Measurements from ENCODE around the gene ZNF320. TPM values are rescaled to one million over a fixed set of nuclear protein-coding genes. Genes with fewer than 3 reads are reported as not detected.
"Not testable (repeated sequence)": the region's sequence is repeated elsewhere in the genome, so short reads cannot be mapped to it uniquely, and the experiment has no call there.

ZNF320 gene
- polyA plus RNA-seq, 12 donors = 8.7 to 29.5 (median 19.4) TPM; not detected in 2

- peak; percentile 72 for DNase-seq
Observed at GRCh38 chr19:52922841-52923777, 25.7 kb upstream of the ZNF320 start, which contains the start of gene ZNF888. Gene ZNF888 (minus strand): TSS chr19:52923428. CDS start chr19:52917873, 5,555 bp downstream.

DNA sequence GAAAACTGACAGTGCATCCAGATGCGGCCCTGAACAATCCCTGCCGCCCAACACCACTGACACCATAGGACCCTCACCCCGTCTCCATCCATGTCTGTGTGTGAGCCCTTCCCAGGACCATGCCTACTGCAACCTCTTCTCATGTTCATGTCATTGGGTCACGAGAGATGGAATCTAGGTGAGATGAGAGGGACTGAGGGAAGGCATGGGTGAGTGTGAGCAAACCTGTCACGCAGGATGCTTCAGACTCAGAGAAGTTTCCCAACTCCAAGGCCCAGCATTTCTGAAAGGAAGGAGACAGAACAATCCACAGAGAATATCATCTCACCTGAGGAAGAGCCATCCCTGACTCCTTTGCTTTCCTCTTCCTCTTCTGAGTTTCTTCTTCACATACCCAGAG, 20.1 kb upstream of the ZNF320 start:
- no peak for DNase-seq

DNA sequence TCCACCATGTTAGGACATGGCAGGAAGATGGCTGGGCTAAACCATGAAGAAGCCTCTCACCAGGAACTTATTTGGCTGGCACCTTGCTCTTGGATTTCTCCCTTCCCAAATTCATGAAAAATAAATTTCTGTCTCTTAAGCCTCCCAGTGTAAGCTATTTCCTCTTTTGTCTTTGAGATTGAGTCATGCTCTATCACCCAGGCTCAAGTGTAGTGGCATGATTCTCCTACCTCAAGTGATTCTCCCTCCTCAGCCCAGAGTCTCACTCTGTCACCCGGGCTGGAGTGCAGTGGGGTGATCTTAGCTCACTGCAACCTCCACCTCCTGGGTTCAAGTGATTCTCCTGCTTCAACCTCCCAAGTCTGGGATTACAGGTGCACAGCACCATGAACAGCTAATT, 13.2 kb upstream of the ZNF320 start:
- DNase-seq = no peak

DNA sequence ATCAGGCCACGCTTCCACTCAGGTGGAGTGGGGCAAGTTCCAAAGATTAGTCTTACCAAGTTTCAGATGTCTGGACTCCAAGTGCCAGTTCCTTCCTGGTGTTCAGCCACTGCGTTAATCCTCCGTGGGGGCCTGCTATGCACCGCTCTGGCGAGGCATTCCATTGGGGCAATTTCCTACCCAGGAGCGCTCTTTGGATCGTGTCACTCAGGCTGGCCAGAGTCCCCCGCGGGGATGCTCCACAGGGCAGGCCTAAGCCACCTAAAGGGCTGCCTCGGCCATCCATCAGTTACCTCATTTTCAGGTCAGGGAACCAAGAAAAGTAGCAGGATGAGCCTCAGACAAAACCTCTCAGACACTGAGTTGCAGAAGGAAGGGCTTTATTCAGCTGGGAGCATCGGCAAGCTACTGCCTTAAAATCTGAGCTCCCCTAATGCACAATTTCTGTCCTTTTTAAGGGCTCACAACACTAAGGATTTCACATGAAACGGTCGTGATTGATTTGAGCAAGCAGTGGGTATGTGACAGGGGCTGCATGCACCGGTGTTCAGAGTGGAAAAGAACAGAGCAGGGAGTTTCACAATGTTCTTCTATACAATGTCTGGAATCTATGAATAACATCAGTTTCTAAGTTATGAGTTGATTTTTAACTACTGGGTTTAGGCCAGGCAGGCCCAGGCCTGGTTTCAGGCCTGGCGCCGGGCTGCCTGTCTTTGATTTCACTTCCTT, 6.8 kb upstream of the ZNF320 start:
- not testable (repeated sequence) for DNase-seq

DNA sequence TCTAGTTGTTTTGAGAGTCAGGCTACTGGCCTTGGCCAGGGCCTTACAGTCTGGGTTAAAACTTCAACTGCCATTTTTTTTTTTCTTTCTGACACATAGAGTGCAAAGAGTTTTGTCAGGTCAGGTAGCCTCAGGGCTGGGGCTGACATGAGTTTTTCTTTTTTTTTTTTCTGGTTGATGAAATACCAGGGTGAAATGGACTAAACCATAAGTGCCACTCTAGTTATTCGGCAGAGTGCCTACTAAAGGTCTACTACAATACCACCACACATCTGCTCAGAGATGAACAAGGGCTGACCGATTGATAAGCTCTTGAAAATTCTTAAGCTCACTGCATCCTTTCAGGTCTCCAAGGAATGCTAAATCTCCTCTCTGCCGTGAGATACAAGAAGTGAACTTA, 4.4 kb upstream of the ZNF320 start:
- no peak for DNase-seq

- not testable (repeated sequence) for DNase-seq
Observed at GRCh38 chr19:52898596-52898995, 1.2 kb upstream of the ZNF320 start.

DNA sequence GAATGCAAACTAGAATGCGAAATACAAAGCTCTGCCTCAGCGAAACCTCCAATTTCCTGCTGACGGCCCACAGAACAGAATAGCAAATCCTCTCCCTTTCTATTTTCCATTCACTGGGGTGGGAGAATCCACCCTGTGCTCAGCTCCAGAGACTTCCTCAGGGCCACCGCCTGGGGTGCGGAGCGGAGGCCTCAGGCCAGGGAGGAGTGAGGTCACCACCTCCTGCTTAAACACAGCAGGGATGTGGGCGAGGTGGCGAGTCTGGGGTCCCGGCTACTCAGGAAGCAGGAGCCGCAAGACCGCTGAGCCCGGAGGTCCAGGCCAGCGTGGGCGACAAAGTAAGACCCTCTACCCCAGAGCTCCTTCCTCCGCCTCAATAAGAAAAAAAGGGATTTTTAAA, 666 bp upstream of the ZNF320 start:
- no peak for DNase-seq

DNA sequence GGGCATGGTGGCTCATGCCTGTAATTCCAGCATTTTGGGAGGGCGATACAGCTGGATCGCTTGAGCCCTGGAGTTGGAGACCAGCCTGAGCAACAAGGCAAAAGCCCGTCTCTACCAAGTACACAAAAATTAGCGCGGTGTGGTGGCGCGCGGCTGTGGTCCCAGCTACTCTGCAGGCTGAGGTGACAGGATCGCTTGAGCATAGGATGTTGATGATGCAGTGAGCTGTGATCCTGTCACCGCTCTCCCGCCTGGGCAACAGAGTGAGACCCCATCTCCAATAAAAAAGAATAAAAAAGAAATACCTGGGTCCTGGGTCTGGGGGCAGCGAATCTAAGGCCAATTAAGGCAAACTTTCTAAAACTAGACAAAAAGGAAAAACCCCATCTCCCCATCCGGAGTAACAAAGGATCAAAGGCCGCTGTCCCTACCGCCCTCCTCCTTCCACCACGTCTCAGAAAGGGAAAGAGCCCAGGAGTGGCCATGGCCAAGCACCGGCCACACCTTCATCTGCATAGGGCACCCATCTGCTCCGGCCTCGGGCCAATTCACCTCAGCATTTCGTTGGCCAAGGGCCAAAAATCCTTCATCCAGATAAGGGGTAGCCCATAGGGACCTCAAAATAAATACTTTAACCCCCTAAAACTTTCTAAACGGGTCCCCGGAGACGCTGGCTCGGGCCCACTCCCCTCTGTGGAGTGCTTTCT, 851 bp downstream of the ZNF320 start:
- no peak for DNase-seq

DNA sequence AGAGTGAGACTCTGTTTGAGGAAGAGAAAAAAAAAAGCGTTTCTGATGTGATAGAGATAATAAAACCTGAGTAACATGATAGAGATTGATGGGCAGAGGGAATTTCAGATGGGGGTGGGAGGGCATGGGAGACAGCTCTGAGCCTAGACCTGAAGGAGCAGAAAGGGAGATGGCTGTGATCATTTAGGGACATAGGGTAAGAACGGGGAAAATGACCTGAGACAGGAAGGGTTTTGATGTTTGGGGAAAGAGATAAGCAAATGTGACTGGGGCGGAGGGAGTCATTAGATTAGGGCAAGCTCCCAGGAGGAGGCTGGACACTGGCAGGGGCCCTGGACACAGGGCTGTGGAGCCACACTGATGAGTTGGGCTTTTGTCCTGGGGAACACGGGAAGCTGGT, 6.1 kb downstream of the ZNF320 start:
- DNase-seq = no peak

- DNase-seq = no peak
Observed at GRCh38 chr19:52889931-52890330, 7.5 kb downstream of the ZNF320 start.

DNA sequence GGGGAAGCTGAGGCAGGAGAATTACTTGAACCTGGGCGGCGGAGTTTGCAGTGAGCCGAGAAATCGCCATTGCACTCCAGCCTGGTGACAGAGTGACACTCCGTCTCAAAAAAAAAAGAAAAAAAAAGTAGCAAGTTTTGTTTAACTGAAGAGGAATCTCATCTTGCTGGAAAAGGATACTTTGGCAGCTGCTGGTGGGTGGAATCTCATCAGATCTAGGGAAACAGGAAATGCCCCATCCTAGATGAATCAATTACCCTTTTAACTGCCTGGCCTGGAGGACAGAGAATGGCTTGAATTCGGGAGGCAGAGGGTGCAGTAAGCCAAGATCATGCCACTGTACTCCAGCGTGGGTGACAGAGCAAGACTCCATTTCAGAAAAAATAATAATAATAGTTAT, 8.4 kb downstream of the ZNF320 start:
- DNase-seq = no peak

DNA sequence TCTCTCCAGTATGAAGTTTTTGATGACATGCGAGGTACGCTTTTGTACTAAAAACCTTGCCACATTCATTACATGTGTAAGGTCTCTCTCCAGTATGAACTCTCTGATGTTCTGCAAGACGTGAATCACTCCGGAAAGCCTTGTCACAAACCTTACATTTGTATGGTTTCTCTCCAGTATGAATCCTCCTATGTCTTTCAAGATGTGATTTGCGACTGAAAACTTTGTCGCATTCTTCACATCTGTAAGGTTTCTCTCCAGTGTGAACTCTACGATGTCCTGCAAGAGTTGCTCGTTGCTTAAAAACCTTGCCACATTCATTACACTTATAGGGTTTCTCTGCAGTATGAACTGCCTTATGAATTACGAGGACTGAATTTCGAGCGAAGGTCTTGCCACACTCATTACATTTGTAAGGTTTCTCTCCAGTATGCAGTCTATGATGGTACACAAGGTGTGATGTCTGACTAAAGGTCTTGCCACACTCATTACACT, 16.5 kb downstream of the ZNF320 start:
- DNase-seq = no peak

DNA sequence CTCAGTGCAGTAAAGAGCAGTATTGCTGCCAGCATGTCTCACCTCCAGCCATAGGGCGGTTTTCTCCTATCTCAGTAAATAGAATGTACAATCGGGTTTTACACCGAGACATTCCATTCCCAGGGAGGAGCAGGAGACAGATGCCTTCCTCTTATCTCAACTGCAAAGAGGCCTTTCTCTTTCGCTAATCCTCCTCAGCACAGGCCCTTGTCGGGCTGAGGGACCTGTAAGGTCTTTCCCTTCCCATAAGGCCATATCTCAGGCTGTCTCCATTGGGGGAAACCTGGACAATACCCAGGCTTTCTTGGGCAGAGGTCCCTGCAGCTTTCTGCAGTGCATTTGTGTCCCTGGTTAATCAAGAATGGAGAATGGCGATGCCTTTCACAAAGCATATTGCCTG, 24.4 kb downstream of the ZNF320 start:
- not testable (repeated sequence) for DNase-seq

DNA sequence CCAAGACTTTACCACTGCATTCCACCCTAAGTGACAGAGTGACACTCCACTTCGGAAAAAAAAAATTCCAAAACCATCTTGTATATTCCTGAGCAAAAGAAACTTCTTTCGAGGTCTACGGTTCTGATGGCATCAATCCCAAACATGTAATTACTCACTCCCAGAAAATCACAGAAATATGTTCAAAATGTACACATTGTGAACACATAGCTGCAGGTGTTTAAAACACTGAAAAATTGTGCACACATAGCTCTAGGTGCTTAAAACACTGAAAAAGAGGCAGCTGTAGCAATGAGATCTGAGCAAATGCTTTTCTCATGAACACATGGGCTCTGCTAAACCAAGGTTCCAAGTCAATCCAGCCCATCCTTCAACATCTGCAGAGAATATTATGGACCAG, 26.0 kb downstream of the ZNF320 start:
- no peak for DNase-seq

DNA sequence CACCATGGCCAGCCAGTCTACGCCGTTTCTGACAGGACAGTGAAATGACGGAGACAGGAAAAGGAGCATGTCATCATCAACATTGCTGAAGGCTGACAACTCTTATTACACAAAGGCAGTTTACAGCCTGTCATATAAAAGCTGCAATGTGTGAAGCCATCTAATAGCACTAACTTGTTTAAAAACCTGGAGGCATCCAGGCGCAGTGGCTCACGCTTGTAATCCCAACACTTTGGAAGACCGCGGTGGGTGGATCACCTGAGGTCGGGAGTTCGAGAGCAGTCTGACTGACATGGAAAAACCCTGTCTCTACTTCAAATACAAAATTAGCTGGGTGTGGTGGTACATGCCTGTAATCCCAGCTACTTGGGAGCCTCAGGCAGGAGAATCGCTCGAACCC, 29.4 kb downstream of the ZNF320 start:
- DNase-seq = not testable (repeated sequence)

DNA sequence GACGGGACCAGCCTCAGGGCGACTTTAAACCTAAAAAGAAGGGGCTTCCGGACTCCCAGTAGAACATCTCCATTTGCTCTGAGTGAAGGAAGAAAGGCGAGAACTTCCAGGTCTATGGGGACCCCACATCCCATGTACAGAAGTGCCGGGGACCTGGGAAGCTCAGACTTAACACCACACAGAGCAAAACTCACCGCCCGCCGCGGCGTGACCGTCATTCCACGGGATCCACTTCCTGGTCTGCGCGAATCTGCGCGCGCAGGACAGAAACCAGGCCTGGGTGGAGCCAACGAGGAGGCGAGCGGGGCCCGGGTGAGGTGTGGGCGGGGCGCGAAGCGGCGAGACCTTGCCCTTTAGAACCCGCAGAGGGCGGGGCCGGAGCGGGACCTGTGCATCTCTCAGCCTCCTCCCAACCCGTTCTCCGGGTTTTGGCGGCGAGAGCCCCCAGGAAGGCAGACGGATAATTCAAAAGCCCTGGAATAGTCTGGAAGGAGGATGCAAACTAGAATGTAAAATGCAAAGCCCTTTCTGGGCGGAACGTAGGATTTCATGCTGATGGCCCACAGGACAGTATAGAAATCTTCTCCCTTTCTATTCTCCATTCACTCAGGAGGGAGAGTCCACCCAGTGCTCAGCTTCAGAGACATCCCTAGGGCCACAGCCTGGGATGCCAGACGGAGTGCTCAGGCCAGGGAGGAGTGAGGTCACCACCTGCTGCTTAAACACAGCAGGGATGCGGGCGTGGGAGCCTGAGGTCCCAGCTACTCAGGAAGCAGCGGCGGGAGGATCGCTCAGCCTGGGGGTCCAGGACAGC, 39.9 kb downstream of the ZNF320 start, which contains the start of gene ZNF468:
TSS of gene ZNF468 (minus strand) at position 242 of the 814 bp plus-strand sequence. CDS start 3,347 bp downstream, outside the sequence.
- peak; percentile 66 for DNase-seq

GRCh38 chr19:52856540-52857377, 40.7 kb downstream of the ZNF320 start:
- DNase-seq = peak; percentile 5

Measured in muscle of arm (tissue), 12 donors.